Smooth muscle cell (in vitro differentiated cells): ENCODE data around the gene OGG1. TPM values are rescaled to one million over a fixed set of nuclear protein-coding genes. Genes with fewer than 3 reads are reported as not detected.
"Not testable (repeated sequence)": the region's sequence is repeated elsewhere in the genome, so short reads cannot be mapped to it uniquely, and the experiment has no call there.

Experiments used
- DNase-seq: peaks from one replicate; lab custom pipeline; 2025; ENCODE audit not compliant: unreplicated experiment; lab: John Stamatoyannopoulos, UW
- H2AFZ ChIP-seq: fragments of 200-600 bp; sonication (generic); 2 replicates; pipeline ENCODE4 v1.6.0; 2016; ENCODE audit warnings: antibody characterized with exemption, low read depth, mild to moderate bottlenecking
- H3F3A ChIP-seq: fragments of 200-600 bp; sonication (generic); 2 replicates; pipeline ENCODE4 v1.6.0; 2017; ENCODE audit warnings: antibody characterized with exemption, low read depth
- H3K27ac ChIP-seq: fragments of 200-600 bp; sonication (generic); 2 replicates; pipeline ENCODE4 v1.5.1; 2016; ENCODE audit warnings: low read depth, mild to moderate bottlenecking
- H3K27me3 ChIP-seq: fragments of 200-600 bp; sonication (generic); 2 replicates; pipeline ENCODE4 v1.6.1; 2016; ENCODE audit warnings: low read depth, mild to moderate bottlenecking
- H3K36me3 ChIP-seq: fragments of 200-600 bp; sonication (generic); 2 replicates; pipeline ENCODE4 v1.5.1; 2016; ENCODE audit warnings: low read depth
- H3K4me1 ChIP-seq: fragments of 200-600 bp; sonication (generic); 2 replicates; pipeline ENCODE4 v1.5.1; 2016; ENCODE audit warnings: low read depth
- H3K4me2 ChIP-seq: fragments of 200-600 bp; sonication (generic); 2 replicates; pipeline ENCODE4 v1.6.0; 2016; ENCODE audit warnings: mild to moderate bottlenecking
- H3K4me3 ChIP-seq: fragments of 200-600 bp; sonication (generic); 2 replicates; pipeline ENCODE4 v1.5.1; 2016; ENCODE audit warnings: mild to moderate bottlenecking
- H3K79me2 ChIP-seq: fragments of 200-600 bp; sonication (generic); 2 replicates; pipeline ENCODE4 v1.6.0; 2016; ENCODE audit warnings: low read depth, mild to moderate bottlenecking
- H3K9ac ChIP-seq: fragments of 200-600 bp; sonication (generic); 2 replicates; pipeline ENCODE4 v1.6.0; 2016; ENCODE audit warnings: low read depth
- H3K9me3 ChIP-seq: fragments of 200-600 bp; sonication (generic); replicated peaks from 2 replicates; pipeline ENCODE4 v1.5.1; 2016; ENCODE audit warnings: low read depth
- H4K20me1 ChIP-seq: fragments of 200-600 bp; sonication (generic); 2 replicates; pipeline ENCODE4 v1.6.0; 2016; ENCODE audit warnings: low read depth
- WGBS: methylation state at CpG from one replicate; pipeline ENCODE4 v1.1.7; 2016; ENCODE audit warnings: low lambda C conversion rate; 5-methylcytosine and 5-hydroxymethylcytosine counted together
- polyA plus RNA-seq: library from polyadenylated mRNA; unstranded; fragments of >200 nt; fragmentation: Nextera tagmentation; extraction: Ambion mirVana; gene quantifications from 2 replicates; pipeline ENCODE4 v1.2.1, GENCODE V29; 2016
- total RNA-seq: library from RNA; depleted of rRNA; stranded (reverse); fragments of >200 nt; gene quantifications from 2 replicates; pipeline ENCODE4 v1.2.3, GENCODE V29; 2014
- TF ChIP-seq, protein P1 (sequence below): fragments of 200-600 bp; sonication (generic); IDR thresholded peaks from 2 replicates; pipeline ENCODE4 v1.5.1; 2017; ENCODE audit warnings: borderline replicate concordance, mild to moderate bottlenecking, antibody characterized with exemption; ENCODE audit not compliant: insufficient read depth, poor library complexity, severe bottlenecking

OGG1 gene
- total and polyA plus RNA-seq, 2 experiments from 2014 or later: 13.4 to 24.6 TPM

DNA sequence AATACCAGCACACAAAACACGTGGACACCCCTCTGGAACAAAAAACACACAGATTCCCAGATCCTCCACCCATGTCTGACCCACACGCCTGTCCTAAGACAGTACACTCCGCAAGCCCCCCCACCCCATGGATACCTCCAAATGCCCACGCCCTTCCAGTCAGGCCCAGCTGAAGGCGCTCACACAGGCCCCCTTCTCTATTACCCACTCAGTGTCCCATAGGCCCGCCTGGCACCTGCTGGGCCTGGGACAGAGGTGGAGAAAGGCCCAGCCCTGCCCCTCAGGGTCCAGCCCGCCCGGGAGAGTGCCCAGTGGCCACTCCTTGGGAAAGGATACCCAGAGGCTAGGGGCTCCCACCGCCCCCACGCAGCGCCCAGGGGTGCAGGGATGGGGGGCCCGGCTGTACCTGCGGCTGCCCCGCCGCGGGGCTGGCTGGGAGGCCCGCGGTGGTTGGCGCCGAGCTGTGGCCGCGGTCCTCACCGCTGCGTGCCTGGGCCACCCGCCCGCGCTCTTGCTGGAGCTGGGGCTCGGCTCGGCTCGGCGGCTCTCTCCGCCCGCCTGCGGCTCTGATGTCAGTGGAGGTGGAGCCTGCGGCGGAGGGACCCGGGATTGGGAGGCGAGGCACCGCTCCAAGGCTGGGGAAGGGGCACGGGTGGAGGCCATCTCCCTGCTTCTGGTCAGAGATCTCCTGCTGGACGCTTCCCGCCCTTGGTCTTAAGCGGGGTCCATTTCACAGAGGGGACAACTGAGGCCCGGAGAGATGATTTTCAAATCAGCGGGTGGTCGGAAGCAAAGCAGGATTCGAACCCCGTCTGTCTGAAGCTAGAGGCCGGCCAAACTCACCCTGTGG lies 19.9 kb downstream of the OGG1 start, which contains the start of gene CAMK1:
CAMK1 (minus strand) TSS at position 522 of the 850 bp plus-strand sequence. CDS start 2,198 bp downstream, outside the sequence.
- Histone ChIP-seq H3K4me3 (peak within 1 kb of the TSS; percentile 56), H3K27ac (no peak within 1 kb of the TSS), H3K9me3 (no peaks in the 10 kb centered on the region), H3K4me1 (peaks cover 4% of the 10 kb centered on the region), H3K27me3 (no peaks in the 10 kb centered on the region), H4K20me1 (no peaks in the 10 kb centered on the region), H3K4me2 (peak within 1 kb of the TSS; percentile 87), H2AFZ (no peak within 1 kb of the TSS), H3K36me3 (no peaks in the 10 kb centered on the region), H3K9ac (peak within 1 kb of the TSS; percentile 54), H3F3A (no peaks in the 10 kb centered on the region), H3K79me2 (no peaks in the 10 kb centered on the region)
- DNase-seq: peak; percentile 23
- TF ChIP-seq, protein P1, sequence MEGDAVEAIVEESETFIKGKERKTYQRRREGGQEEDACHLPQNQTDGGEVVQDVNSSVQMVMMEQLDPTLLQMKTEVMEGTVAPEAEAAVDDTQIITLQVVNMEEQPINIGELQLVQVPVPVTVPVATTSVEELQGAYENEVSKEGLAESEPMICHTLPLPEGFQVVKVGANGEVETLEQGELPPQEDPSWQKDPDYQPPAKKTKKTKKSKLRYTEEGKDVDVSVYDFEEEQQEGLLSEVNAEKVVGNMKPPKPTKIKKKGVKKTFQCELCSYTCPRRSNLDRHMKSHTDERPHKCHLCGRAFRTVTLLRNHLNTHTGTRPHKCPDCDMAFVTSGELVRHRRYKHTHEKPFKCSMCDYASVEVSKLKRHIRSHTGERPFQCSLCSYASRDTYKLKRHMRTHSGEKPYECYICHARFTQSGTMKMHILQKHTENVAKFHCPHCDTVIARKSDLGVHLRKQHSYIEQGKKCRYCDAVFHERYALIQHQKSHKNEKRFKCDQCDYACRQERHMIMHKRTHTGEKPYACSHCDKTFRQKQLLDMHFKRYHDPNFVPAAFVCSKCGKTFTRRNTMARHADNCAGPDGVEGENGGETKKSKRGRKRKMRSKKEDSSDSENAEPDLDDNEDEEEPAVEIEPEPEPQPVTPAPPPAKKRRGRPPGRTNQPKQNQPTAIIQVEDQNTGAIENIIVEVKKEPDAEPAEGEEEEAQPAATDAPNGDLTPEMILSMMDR: no peak
- 13% methylated on average over 49 of the region's 49 CpGs for whole genome bisulfite sequencing

DNA sequence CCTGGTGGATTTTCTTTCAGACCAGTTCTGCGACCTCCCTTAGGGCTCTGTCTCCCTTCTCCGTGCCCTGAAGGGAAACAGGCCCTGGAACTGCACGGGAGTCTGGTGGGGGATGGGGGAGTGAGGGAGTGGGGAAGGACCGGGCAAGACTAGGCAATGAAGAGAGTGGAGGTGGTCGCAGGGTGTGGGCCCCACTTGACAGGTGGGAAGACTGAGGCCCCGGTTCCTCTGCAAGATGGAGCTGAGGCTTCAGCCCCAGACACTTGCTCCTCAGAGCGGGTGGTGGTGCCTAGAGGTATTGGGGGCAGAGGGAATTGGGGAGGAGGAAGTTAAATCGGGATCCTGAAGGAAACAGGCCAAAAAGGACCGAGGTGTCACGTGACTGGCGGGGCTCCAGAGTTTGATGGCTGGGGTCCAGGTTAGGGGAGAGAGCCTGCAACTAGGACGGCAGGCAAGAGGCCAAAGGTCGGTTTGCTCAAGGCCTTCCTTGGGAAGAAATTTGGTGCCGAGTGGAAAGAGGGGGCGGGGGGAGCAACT lies 20.6 kb downstream of the OGG1 start:
- H4K20me1 ChIP-seq: no peaks in the 10 kb centered on the region
- H3K4me2 ChIP-seq: peak overlapping the region; percentile 87
- H3K4me3 ChIP-seq: peak overlapping the region; percentile 56
- WGBS: 65% methylated on average over 12 of the region's 15 CpGs
- peaks cover 4% of the 10 kb centered on the region for H3K4me1 ChIP-seq
- no peak overlapping the region for H3K27ac ChIP-seq
- DNase-seq: no peak
- no peaks in the 10 kb centered on the region for H3F3A ChIP-seq
- no peaks in the 10 kb centered on the region for H3K79me2 ChIP-seq
- H3K36me3 ChIP-seq: no peaks in the 10 kb centered on the region
- peak overlapping the region; percentile 54 for H3K9ac ChIP-seq
- H3K27me3 ChIP-seq: no peaks in the 10 kb centered on the region
- H3K9me3 ChIP-seq: no peaks in the 10 kb centered on the region
- TF ChIP-seq, protein P1: no peak
- no peak overlapping the region for H2AFZ ChIP-seq

DNA sequence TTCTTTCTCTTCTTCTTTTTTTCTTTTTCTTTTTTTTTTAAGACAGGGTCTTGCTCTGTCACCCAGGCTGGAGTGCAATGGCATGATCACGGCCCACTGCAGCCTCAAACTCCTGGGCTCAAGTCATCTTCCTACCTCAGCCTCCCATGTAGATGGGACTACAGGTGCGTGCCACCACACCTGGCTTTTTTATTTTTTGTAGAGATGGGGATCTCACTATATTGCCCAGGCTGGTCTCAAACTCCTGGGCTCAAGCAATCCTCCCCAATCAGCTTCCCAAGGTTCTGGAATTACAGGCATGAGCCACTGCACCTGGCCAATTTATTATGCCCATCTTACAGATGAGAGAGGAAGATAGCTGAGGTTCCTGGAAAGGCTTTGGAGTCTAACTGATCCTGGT lies 21.3 kb downstream of the OGG1 start:
- DNase-seq, H3K36me3 ChIP-seq, H3K9me3 ChIP-seq, H3F3A ChIP-seq, H3K4me3 ChIP-seq, H4K20me1 ChIP-seq, H3K4me2 ChIP-seq, H3K79me2 ChIP-seq, H2AFZ ChIP-seq, H3K27ac ChIP-seq, H3K4me1 ChIP-seq, H3K27me3 ChIP-seq, H3K9ac ChIP-seq: not testable (repeated sequence)
- WGBS: 100% methylated on average over 2 of the region's 2 CpGs

DNA sequence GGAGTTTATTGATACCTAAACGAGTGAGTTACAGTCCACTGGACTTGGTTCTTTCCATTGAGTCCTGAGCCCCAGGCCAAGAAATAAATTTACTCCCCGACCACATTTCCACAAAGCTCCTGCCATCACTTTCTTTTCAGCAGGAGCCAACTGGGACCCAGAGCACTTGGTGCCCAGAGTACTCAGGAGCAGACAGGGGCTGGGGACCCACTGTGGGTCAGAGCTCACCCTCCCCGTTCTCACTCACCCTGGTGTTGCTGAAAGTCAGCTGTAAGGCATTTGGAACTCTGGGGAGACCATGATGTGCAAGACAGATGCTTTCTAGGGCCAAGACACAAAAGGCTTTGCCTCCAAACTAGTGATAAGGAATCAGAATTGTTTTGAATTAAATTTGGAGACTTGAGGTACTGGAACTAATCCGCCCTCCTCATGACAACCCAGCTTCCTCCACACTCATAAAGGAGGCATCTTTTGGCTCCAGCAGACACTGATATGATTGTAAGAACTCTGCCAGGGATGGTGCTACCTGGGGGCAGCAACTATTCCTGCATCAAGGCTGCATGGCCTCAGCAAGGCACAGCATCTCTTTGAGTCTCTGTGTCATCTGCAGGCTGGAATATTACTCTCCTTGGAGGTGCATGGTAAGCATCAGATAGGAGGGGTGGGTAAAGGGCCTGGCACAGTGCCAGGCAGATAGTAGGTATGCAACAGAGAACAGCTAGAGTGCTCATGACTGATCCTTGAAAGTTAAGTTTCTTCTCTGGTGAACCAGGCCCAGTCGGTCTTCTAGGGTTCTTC lies 27.3 kb downstream of the OGG1 start:
- no peak overlapping the region for H3K4me3 ChIP-seq
- H3K9ac ChIP-seq: no peak overlapping the region
- H3K4me1 ChIP-seq: no peaks in the 10 kb centered on the region
- WGBS: 85% methylated on average over 5 of the region's 5 CpGs
- H3K4me2 ChIP-seq: no peak overlapping the region
- no peak overlapping the region for H2AFZ ChIP-seq
- peaks cover 7% of the 10 kb centered on the region for H4K20me1 ChIP-seq
- no peaks in the 10 kb centered on the region for H3F3A ChIP-seq
- no peaks in the 10 kb centered on the region for H3K9me3 ChIP-seq
- no peaks in the 10 kb centered on the region for H3K36me3 ChIP-seq
- no peak for DNase-seq
- no peak overlapping the region for H3K27ac ChIP-seq
- no peaks in the 10 kb centered on the region for H3K27me3 ChIP-seq
- no peaks in the 10 kb centered on the region for H3K79me2 ChIP-seq
- TF ChIP-seq, protein P1: no peak
